ENCODE results near the gene EIF2B5.
A peak's percentile ranks its signal among the peaks of the same experiment; 100 is the strongest.

Gene EIF2B5

DNA sequence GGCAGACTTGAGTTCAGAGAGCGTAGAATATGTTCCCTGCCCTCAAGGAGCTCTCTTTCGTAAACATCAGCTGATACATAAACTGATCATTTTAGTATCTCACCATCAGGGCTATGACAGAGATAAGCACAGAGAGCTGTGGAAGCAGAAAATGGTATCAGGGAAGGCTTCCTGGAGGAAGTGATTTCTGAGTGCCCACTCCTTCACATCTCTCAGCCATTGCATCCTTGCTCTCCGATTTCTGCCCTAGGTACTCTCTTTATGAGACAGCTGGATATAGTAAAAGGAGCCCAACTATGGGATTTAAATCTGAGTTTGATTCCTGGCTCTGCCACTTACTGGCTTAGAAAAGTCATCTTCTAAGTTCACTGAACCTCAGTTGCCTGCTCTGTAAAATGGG, 30.4 kb downstream of the EIF2B5 start:
- H3K4me3 ChIP-seq (replicated peaks; ENCODE audit: low read depth, low read length), result no peak overlapping the region
- DNase-seq (ENCODE audit: low read depth), result no peak
- TF ChIP-seq, protein P1, sequence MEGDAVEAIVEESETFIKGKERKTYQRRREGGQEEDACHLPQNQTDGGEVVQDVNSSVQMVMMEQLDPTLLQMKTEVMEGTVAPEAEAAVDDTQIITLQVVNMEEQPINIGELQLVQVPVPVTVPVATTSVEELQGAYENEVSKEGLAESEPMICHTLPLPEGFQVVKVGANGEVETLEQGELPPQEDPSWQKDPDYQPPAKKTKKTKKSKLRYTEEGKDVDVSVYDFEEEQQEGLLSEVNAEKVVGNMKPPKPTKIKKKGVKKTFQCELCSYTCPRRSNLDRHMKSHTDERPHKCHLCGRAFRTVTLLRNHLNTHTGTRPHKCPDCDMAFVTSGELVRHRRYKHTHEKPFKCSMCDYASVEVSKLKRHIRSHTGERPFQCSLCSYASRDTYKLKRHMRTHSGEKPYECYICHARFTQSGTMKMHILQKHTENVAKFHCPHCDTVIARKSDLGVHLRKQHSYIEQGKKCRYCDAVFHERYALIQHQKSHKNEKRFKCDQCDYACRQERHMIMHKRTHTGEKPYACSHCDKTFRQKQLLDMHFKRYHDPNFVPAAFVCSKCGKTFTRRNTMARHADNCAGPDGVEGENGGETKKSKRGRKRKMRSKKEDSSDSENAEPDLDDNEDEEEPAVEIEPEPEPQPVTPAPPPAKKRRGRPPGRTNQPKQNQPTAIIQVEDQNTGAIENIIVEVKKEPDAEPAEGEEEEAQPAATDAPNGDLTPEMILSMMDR (IDR thresholded peaks at IDR 0.05; ENCODE audit: low read length, missing control alignments), result no peak

DNA sequence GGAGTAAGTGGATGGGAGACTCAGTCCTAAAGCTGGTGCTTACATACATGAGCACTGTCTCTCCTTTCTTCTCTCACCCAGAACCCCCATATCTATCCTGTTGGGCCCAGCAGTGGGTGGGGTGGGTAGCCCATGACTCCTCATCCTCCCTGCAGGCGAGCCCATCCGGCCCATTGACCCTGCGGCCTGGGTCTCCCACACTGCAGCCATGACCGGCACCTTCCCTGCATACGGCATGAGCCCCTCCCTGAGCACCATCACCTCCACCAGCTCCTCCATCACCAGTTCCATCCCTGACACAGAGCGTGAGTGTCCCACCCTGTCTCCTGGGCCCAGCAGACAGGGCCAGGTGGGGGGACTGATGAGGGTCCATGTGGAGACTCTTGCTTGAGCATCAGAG, 31.5 kb downstream of the EIF2B5 start:
- TF ChIP-seq, protein P1 (IDR thresholded peaks at IDR 0.05; ENCODE audit: low read length, missing control alignments), result no peak
- DNase-seq (ENCODE audit: low read depth), result no peak
- no peak overlapping the region for H3K4me3 ChIP-seq (replicated peaks; ENCODE audit: low read depth, low read length)

DNA sequence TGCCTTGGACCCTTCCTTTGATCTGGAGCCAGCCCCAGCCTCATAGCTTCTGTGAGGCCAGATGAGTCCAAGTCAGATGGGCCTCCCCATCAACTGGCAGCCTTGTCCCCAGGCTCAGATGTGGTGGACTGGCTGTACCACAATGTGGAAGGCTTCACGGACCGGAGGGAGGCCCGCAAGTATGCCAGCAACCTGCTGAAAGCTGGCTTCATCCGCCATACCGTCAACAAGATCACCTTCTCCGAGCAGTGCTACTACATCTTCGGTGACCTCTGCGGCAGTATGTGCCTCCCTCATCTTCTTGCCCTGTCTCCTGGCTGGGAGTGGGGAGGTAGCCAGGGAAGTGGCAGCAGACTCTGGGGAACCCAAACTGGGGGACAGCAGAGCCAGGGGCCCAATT, 32.6 kb downstream of the EIF2B5 start:
- no peak for DNase-seq (ENCODE audit: low read depth)
- no peak overlapping the region for H3K4me3 ChIP-seq (replicated peaks; ENCODE audit: low read depth, low read length)
- TF ChIP-seq, protein P1 (IDR thresholded peaks at IDR 0.05; ENCODE audit: low read length, missing control alignments), result no peak

DNA sequence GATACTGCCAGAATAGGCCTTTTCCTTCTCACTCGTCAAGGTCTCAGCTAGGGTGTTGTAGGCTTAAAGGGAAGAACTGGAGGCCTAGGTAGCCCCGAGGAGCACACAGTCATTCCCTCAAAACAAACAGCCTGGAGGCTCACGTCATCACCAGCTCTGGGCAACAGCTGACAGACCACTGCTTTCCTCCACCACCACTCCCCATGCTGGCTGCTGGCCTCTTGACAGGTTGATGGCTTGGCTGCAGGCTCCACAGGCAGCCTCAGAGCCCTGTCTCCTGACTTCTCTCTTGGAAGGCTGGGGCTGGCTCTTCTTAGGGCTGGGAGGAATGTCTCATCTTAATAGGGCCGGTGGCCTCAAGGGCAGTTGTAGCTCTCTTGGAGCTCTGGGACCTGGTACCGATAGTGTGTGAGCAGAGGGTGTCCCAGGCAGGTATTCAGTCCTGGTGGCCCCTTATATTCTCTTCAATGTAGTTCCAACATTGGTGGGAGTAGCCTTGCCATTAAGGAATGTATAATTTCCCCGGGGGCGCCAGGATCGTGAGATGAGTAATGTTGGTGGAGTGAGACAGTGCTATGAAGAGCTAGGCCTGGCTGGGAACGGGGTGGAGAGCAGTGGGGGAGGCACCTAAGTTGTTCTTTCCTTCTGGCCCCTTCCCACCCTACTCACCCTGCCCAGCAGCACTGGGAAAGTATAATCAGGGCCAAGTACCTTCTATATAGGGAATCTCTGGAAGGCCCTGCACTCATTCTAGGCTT, 33.4 kb downstream of the EIF2B5 start:
- TF ChIP-seq, protein P1 (IDR thresholded peaks at IDR 0.05; ENCODE audit: low read length, missing control alignments), result no peak

DNA sequence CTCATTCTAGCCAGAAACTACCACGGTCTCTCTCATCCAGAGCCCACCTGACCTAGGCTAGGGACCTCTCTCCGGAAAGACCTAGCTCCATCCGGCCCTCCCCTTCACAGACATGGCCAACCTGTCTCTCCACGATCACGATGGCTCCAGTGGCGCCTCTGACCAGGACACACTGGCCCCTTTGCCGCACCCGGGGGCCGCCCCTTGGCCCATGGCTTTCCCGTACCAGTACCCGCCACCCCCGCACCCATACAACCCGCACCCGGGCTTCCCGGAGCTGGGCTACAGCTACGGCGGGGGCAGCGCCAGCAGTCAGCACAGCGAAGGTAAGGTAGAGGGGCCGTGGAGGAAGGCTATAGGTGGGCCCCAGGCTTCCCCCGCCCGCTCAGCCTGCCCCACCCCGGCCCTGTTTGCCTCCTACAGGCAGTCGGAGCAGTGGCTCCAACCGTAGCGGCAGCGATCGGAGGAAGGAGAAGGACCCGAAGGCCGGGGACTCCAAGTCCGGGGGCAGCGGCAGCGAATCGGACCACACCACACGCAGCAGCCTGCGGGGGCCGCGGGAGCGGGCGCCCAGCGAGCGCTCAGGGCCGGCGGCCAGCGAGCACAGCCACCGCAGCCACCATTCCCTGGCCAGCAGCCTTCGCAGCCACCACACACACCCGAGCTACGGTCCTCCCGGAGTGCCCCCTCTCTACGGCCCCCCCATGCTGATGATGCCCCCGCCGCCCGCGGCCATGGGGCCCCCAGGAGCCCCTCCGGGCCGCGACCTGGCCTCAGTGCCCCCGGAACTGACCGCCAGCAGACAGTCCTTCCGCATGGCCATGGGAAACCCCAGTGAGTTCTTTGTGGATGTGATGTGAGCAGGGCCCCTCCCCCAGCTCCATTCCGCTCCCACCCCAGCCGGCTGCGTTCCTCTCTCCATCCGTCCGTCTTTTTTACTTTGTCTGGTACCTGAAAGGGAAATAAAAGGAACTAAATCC, 35.0 kb downstream of the EIF2B5 start:
- TF ChIP-seq, protein P1 (IDR thresholded peaks at IDR 0.05; ENCODE audit: low read length, missing control alignments), result no peak
- no peak overlapping the region for H3K4me3 ChIP-seq (replicated peaks; ENCODE audit: low read depth, low read length)
- DNase-seq (ENCODE audit: low read depth), result no peak

More for the DNA sequence above, 33.4 kb downstream of the EIF2B5 start:
- DNase-seq (ENCODE audit: low read depth), result peak; percentile 70
- no peak overlapping the region for H3K4me3 ChIP-seq (replicated peaks; ENCODE audit: low read depth, low read length)

DNA sequence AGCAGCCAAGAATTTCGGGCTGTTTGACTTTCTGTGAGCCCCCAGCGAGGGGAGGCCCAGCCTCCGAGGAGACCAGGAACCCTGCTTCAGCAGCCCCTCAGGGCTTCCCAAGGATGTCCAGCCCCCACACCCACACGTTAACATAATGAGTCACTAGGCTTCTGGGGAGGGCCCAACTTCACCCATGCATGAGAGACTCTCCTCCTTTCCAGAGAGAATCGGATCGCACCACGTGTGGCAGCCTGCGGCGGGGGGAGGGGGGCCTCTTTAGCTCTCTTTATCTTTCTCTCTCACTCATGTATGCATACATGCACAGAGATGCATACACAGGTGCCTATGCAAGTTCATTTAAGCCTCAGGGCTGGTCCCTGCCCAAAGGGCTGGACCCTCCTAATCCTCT, 36.4 kb downstream of the EIF2B5 start:
- TF ChIP-seq, protein P1 (IDR thresholded peaks at IDR 0.05; ENCODE audit: low read length, missing control alignments), result no peak
- DNase-seq (ENCODE audit: low read depth), result peak; percentile 34
- no peak overlapping the region for H3K4me3 ChIP-seq (replicated peaks; ENCODE audit: low read depth, low read length)
